WTC11 (cell line): Measurements from ENCODE around the gene ITPRIPL1. TPM values are rescaled to one million over a fixed set of nuclear protein-coding genes. Genes with fewer than 3 reads are reported as not detected.

ENCODE experiments used
- ATAC-seq: fragments of 200-7000 bp; cut with Tn5 transposase; 2 replicates; pipeline ENCODE4 v1.10.0; 2021; ENCODE audit warnings: mild to moderate bottlenecking, moderate library complexity
- CTCF ChIA-PET: fragments of 300-600 bp; sonication (Branson Sonifier 250); formaldehyde crosslinking; loops from one replicate; lab custom pipeline; 2021; ENCODE audit warnings: antibody characterized with exemption; lab: Charles Lee
- POLR2A ChIA-PET: fragments of 350-600 bp; sonication (Branson Sonifier 250); formaldehyde crosslinking; loops from one replicate; lab custom pipeline; 2021; ENCODE audit warnings: antibody characterized with exemption; lab: Charles Lee
- DNase-seq: peaks from one replicate; pipeline ENCODE4 v3.0.0; 2021; ENCODE audit warnings: low spot score
- H3K27ac Mint-ChIP-seq: 2 replicates; pipeline ENCODE4 v1.8.0; 2021; ENCODE audit warnings: mixed read lengths
- H3K27me3 Mint-ChIP-seq: 2 replicates; pipeline ENCODE4 v1.8.0; 2021; ENCODE audit warnings: low read depth, mild to moderate bottlenecking, moderate library complexity, mixed read lengths
- H3K36me3 Mint-ChIP-seq: 2 replicates; pipeline ENCODE4 v1.8.0; 2021; ENCODE audit warnings: mixed read lengths
- H3K4me1 Mint-ChIP-seq: 2 replicates; pipeline ENCODE4 v1.8.0; 2022; ENCODE audit warnings: mixed read lengths
- H3K4me3 Mint-ChIP-seq: 2 replicates; pipeline ENCODE4 v1.8.0; 2021; ENCODE audit warnings: mild to moderate bottlenecking, moderate library complexity, mixed read lengths
- H3K9me3 Mint-ChIP-seq: 2 replicates; pipeline ENCODE4 v1.8.0; 2021; ENCODE audit warnings: mixed read lengths
- CBFB ChIP-seq: sonication (generic); formaldehyde crosslinking; IDR thresholded peaks from 2 replicates; pipeline ENCODE4 v1.8.1; 2022; ENCODE audit warnings: mild to moderate bottlenecking, low read depth, missing genetic modification reagents
- EMX1 ChIP-seq: fragments of 250-450 bp; sonication (Bioruptor Pico); IDR thresholded peaks from 2 replicates; pipeline ENCODE4 v1.8.0; 2021; ENCODE audit warnings: mild to moderate bottlenecking
- FOXK1 ChIP-seq: sonication (generic); formaldehyde crosslinking; IDR thresholded peaks from 2 replicates; pipeline ENCODE4 v1.8.0; 2022; ENCODE audit warnings: mild to moderate bottlenecking, moderate library complexity, missing genetic modification reagents
- GABPB1 ChIP-seq: sonication (generic); formaldehyde crosslinking; IDR thresholded peaks from 2 replicates; pipeline ENCODE4 v1.8.1; 2023; ENCODE audit warnings: mild to moderate bottlenecking, missing genetic modification reagents
- JUN ChIP-seq: sonication (generic); formaldehyde crosslinking; IDR thresholded peaks from 2 replicates; pipeline ENCODE4 v1.8.0; 2023; ENCODE audit warnings: mild to moderate bottlenecking, missing genetic modification reagents
- MYBL2 ChIP-seq: sonication (generic); formaldehyde crosslinking; IDR thresholded peaks from 2 replicates; pipeline ENCODE4 v1.8.1; 2023; ENCODE audit warnings: mild to moderate bottlenecking, moderate library complexity, missing genetic modification reagents
- RELA ChIP-seq: sonication (generic); formaldehyde crosslinking; IDR thresholded peaks from 2 replicates; pipeline ENCODE4 v1.8.1; 2022; ENCODE audit warnings: missing genetic modification reagents, mild to moderate bottlenecking, borderline replicate concordance
- RORB ChIP-seq: fragments of 250-450 bp; sonication (Bioruptor Pico); IDR thresholded peaks from 2 replicates; pipeline ENCODE4 v1.9.0; 2021; ENCODE audit warnings: mild to moderate bottlenecking
- SMAD3 ChIP-seq: sonication (generic); formaldehyde crosslinking; IDR thresholded peaks from 2 replicates; pipeline ENCODE4 v1.8.0; 2022; ENCODE audit warnings: missing genetic modification reagents, mild to moderate bottlenecking, borderline replicate concordance
- SMAD4 ChIP-seq: sonication (generic); formaldehyde crosslinking; IDR thresholded peaks from 2 replicates; pipeline ENCODE4 v1.8.0; 2022; ENCODE audit warnings: mild to moderate bottlenecking, missing genetic modification reagents
- SOX15 ChIP-seq: fragments of 250-450 bp; sonication (Bioruptor Pico); IDR thresholded peaks from 2 replicates; pipeline ENCODE4 v1.9.0; 2021; ENCODE audit warnings: mild to moderate bottlenecking
- SP1 ChIP-seq: sonication (generic); formaldehyde crosslinking; conservative IDR thresholded peaks from 2 replicates; pipeline ENCODE4 v1.8.1; 2022; ENCODE audit warnings: missing genetic modification reagents
- TEAD4 ChIP-seq: sonication (generic); formaldehyde crosslinking; IDR thresholded peaks from 2 replicates; pipeline ENCODE4 v1.8.0; 2022; ENCODE audit warnings: mild to moderate bottlenecking, missing genetic modification reagents
- ZNF121 ChIP-seq: sonication (generic); formaldehyde crosslinking; IDR thresholded peaks from 2 replicates; pipeline ENCODE4 v1.8.0; 2023; ENCODE audit warnings: missing genetic modification reagents
- ZNF263 ChIP-seq: sonication (generic); formaldehyde crosslinking; IDR thresholded peaks from 2 replicates; pipeline ENCODE4 v1.8.1; 2022; ENCODE audit warnings: low read depth, mild to moderate bottlenecking, moderate library complexity, missing genetic modification reagents
- ZNF396 ChIP-seq: fragments of 250-450 bp; sonication (Bioruptor Pico); IDR thresholded peaks from 2 replicates; pipeline ENCODE4 v1.8.0; 2021; ENCODE audit warnings: mild to moderate bottlenecking, moderate library complexity, borderline replicate concordance
- ZNF423 ChIP-seq: fragments of 250-450 bp; sonication (Bioruptor Pico); IDR thresholded peaks from 2 replicates; pipeline ENCODE4 v2.1.2; 2022; ENCODE audit warnings: mild to moderate bottlenecking, moderate library complexity
- total RNA-seq: library from RNA; stranded (reverse); gene quantifications from 3 replicates; pipeline ENCODE4 v1.2.3, GENCODE V29; 2021
- TF ChIP-seq, protein P1 (sequence below): sonication (generic); formaldehyde crosslinking; IDR thresholded peaks from 2 replicates; pipeline ENCODE4 v1.8.0; 2023; ENCODE audit warnings: missing genetic modification reagents, mild to moderate bottlenecking, borderline replicate concordance
- TF ChIP-seq, protein P2 (sequence below): sonication (generic); formaldehyde crosslinking; IDR thresholded peaks from 2 replicates; pipeline ENCODE4 v1.8.1; 2022; ENCODE audit warnings: missing genetic modification reagents, borderline replicate concordance
- TF ChIP-seq, protein P3 (sequence below): fragments of 200-600 bp; IDR thresholded peaks from 2 replicates; pipeline ENCODE4 v1.8.0; 2022; ENCODE audit warnings: antibody characterized with exemption
- TF ChIP-seq, protein P4 (sequence below): sonication (generic); formaldehyde crosslinking; IDR thresholded peaks from 2 replicates; pipeline ENCODE4 v1.8.1; 2023; ENCODE audit warnings: mild to moderate bottlenecking, moderate library complexity, missing genetic modification reagents
- TF ChIP-seq, protein P5 (sequence below): sonication (generic); formaldehyde crosslinking; IDR thresholded peaks from 2 replicates; pipeline ENCODE4 v1.8.1; 2022; ENCODE audit warnings: low read depth, missing genetic modification reagents, borderline replicate concordance

The ITPRIPL1 gene
- total RNA-seq, 1 experiment from 2014 or later: 11.7 TPM

DNA sequence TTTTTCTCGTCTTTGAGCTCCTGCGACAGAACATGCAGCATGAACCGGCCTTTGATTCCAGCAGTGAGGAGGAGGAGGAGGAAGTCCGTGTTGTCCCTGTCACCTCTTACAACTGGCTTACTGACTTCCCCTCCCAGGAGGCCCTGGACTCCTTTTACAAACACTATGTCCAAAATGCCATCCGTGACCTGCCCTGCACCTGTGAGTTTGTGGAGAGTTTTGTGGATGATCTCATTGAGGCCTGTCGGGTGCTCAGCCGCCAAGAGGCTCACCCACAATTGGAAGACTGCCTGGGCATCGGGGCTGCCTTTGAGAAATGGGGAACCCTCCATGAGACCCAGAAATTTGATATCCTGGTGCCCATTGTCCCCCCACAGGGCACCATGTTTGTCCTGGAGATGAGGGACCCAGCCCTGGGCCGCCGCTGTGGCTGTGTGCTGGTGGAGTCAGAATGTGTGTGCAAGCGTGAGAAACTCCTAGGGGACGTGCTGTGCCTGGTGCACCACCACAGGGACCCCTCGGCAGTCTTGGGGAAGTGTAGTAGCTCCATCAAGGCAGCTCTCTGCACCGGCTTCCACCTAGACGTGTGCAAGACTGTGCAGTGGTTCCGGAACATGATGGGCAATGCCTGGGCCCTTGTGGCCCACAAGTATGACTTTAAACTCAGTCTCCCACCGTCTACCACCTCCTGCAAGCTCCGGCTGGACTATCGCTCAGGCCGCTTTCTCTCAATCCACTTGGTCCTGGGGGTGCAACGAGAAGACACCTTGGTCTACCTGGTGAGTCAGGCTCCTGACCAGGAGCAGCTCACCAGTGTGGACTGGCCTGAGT lies 2.1 kb downstream of the ITPRIPL1 start:
- Mint-ChIP-seq H3K4me3 (no peak overlapping the region), H3K4me1 (peaks cover 12% of the 10 kb centered on the region), H3K9me3 (no peaks in the 10 kb centered on the region), H3K36me3 (peaks cover 21% of the 10 kb centered on the region), H3K27ac (no peak overlapping the region), H3K27me3 (peaks cover 32% of the 10 kb centered on the region)
- ChIA-PET POLR2A (no interaction called here), CTCF (interaction anchor here (1.3 kb wide), 1 partner anchor 223 kb away, joined by 3 read pairs; no protein-coding TSS in a partner anchor)
- DNase-seq (no peak), ATAC-seq (no peak)
- TF ChIP-seq ZNF263 (CRISPR knock-in tag): no peak
- TF ChIP-seq SOX15: no peak
- TF ChIP-seq, protein P1, sequence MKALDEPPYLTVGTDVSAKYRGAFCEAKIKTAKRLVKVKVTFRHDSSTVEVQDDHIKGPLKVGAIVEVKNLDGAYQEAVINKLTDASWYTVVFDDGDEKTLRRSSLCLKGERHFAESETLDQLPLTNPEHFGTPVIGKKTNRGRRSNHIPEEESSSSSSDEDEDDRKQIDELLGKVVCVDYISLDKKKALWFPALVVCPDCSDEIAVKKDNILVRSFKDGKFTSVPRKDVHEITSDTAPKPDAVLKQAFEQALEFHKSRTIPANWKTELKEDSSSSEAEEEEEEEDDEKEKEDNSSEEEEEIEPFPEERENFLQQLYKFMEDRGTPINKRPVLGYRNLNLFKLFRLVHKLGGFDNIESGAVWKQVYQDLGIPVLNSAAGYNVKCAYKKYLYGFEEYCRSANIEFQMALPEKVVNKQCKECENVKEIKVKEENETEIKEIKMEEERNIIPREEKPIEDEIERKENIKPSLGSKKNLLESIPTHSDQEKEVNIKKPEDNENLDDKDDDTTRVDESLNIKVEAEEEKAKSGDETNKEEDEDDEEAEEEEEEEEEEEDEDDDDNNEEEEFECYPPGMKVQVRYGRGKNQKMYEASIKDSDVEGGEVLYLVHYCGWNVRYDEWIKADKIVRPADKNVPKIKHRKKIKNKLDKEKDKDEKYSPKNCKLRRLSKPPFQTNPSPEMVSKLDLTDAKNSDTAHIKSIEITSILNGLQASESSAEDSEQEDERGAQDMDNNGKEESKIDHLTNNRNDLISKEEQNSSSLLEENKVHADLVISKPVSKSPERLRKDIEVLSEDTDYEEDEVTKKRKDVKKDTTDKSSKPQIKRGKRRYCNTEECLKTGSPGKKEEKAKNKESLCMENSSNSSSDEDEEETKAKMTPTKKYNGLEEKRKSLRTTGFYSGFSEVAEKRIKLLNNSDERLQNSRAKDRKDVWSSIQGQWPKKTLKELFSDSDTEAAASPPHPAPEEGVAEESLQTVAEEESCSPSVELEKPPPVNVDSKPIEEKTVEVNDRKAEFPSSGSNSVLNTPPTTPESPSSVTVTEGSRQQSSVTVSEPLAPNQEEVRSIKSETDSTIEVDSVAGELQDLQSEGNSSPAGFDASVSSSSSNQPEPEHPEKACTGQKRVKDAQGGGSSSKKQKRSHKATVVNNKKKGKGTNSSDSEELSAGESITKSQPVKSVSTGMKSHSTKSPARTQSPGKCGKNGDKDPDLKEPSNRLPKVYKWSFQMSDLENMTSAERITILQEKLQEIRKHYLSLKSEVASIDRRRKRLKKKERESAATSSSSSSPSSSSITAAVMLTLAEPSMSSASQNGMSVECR (CRISPR knock-in tag): no peak
- TF ChIP-seq, protein P2, sequence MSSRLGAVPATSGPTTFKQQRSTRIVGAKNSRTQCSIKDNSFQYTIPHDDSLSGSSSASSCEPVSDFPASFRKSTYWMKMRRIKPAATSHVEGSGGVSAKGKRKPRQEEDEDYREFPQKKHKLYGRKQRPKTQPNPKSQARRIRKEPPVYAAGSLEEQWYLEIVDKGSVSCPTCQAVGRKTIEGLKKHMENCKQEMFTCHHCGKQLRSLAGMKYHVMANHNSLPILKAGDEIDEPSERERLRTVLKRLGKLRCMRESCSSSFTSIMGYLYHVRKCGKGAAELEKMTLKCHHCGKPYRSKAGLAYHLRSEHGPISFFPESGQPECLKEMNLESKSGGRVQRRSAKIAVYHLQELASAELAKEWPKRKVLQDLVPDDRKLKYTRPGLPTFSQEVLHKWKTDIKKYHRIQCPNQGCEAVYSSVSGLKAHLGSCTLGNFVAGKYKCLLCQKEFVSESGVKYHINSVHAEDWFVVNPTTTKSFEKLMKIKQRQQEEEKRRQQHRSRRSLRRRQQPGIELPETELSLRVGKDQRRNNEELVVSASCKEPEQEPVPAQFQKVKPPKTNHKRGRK: no peak
- no peak for TF ChIP-seq ZNF121 (CRISPR knock-in tag)
- TF ChIP-seq TEAD4: no peak
- TF ChIP-seq RORB (CRISPR knock-in tag): no peak
- no peak for TF ChIP-seq SMAD3 (CRISPR knock-in tag)
- no peak for TF ChIP-seq MYBL2 (CRISPR knock-in tag)
- no peak for TF ChIP-seq RELA (CRISPR knock-in tag)
- TF ChIP-seq, protein P3, sequence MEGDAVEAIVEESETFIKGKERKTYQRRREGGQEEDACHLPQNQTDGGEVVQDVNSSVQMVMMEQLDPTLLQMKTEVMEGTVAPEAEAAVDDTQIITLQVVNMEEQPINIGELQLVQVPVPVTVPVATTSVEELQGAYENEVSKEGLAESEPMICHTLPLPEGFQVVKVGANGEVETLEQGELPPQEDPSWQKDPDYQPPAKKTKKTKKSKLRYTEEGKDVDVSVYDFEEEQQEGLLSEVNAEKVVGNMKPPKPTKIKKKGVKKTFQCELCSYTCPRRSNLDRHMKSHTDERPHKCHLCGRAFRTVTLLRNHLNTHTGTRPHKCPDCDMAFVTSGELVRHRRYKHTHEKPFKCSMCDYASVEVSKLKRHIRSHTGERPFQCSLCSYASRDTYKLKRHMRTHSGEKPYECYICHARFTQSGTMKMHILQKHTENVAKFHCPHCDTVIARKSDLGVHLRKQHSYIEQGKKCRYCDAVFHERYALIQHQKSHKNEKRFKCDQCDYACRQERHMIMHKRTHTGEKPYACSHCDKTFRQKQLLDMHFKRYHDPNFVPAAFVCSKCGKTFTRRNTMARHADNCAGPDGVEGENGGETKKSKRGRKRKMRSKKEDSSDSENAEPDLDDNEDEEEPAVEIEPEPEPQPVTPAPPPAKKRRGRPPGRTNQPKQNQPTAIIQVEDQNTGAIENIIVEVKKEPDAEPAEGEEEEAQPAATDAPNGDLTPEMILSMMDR: no peak
- TF ChIP-seq, protein P4, sequence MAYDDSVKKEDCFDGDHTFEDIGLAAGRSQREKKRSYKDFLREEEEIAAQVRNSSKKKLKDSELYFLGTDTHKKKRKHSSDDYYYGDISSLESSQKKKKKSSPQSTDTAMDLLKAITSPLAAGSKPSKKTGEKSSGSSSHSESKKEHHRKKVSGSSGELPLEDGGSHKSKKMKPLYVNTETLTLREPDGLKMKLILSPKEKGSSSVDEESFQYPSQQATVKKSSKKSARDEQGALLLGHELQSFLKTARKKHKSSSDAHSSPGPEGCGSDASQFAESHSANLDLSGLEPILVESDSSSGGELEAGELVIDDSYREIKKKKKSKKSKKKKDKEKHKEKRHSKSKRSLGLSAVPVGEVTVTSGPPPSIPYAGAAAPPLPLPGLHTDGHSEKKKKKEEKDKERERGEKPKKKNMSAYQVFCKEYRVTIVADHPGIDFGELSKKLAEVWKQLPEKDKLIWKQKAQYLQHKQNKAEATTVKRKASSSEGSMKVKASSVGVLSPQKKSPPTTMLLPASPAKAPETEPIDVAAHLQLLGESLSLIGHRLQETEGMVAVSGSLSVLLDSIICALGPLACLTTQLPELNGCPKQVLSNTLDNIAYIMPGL (CRISPR knock-in tag): no peak
- TF ChIP-seq GABPB1 (CRISPR knock-in tag): no peak
- TF ChIP-seq EMX1 (CRISPR knock-in tag): no peak
- TF ChIP-seq ZNF396 (CRISPR knock-in tag): no peak

DNA sequence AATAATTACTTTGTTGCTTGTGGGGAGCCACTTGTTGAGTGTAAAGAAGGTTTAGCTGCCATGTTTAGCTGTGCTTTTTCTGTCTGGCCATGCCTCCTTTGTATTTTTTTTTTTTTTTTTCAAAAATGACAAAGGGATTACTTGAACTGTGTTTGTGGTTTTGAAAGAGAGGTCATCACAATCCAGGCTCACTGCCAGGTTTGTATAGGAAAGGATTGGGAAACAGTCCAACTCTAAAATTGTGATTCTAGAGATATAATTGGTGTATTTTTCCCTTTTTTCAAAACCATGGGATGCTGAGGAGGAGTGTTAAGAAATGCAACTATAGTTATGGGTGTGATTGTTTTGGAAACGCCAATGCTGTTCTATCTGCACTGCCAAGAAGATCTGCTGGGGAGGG lies 4.3 kb downstream of the ITPRIPL1 start:
- CTCF ChIA-PET: no interaction called here
- DNase-seq (no peak), ATAC-seq (no peak)
- Mint-ChIP-seq H3K9me3 (no peaks in the 10 kb centered on the region), H3K4me1 (peaks cover 16% of the 10 kb centered on the region), H3K4me3 (no peak overlapping the region), H3K36me3 (peaks cover 21% of the 10 kb centered on the region), H3K27ac (no peak overlapping the region), H3K27me3 (peaks cover 15% of the 10 kb centered on the region)
- POLR2A ChIA-PET: interaction anchor here (0.6 kb wide), 1 partner anchor 55 kb away, joined by 5 read pairs; no protein-coding TSS in a partner anchor
- TF ChIP-seq SOX15: no peak
- TF ChIP-seq JUN (CRISPR knock-in tag): no peak
- no peak for TF ChIP-seq SP1 (CRISPR knock-in tag)
- TF ChIP-seq, protein P5, sequence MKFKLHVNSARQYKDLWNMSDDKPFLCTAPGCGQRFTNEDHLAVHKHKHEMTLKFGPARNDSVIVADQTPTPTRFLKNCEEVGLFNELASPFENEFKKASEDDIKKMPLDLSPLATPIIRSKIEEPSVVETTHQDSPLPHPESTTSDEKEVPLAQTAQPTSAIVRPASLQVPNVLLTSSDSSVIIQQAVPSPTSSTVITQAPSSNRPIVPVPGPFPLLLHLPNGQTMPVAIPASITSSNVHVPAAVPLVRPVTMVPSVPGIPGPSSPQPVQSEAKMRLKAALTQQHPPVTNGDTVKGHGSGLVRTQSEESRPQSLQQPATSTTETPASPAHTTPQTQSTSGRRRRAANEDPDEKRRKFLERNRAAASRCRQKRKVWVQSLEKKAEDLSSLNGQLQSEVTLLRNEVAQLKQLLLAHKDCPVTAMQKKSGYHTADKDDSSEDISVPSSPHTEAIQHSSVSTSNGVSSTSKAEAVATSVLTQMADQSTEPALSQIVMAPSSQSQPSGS (CRISPR knock-in tag): no peak
- TF ChIP-seq ZNF423 (CRISPR knock-in tag): no peak
- no peak for TF ChIP-seq ZNF263 (CRISPR knock-in tag)
- TF ChIP-seq SMAD4: no peak
- TF ChIP-seq GABPB1 (CRISPR knock-in tag): no peak
- no peak for TF ChIP-seq FOXK1
- no peak for TF ChIP-seq TEAD4
- TF ChIP-seq CBFB (CRISPR knock-in tag): no peak
- TF ChIP-seq, protein P3: no peak
